GM21717 (cell line): ENCODE measurements around the gene SMAD4.
A peak's percentile ranks its signal among the peaks of the same experiment; 100 is the strongest.

Source experiments
- ATAC-seq: cut with Tn5 transposase; IDR thresholded peaks from one replicate; pipeline ENCODE4 v1.9.1; 2021; ENCODE audit warnings: mild to moderate bottlenecking, moderate library complexity; ENCODE audit not compliant: unreplicated experiment

SMAD4 gene

DNA sequence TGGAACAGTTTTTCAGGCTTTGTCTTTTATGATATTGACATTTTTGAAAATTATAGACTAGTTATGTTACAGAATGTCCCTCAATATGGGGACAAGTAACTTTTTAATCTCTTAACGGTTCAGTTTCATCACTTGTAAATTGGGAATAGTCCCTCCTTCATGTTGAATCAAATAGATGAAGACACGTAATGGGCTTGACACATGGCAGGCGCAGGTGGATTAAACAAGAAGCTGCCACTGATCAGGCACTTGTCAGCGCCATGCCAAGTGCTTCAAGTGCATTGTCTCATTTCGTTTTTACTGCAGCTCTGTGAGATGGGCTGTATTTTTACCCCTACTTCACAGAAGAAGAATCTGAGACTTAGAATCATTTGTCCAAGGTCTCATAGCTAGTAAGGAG lies 9.5 kb upstream of the SMAD4 start:
- ATAC-seq: no peak

DNA sequence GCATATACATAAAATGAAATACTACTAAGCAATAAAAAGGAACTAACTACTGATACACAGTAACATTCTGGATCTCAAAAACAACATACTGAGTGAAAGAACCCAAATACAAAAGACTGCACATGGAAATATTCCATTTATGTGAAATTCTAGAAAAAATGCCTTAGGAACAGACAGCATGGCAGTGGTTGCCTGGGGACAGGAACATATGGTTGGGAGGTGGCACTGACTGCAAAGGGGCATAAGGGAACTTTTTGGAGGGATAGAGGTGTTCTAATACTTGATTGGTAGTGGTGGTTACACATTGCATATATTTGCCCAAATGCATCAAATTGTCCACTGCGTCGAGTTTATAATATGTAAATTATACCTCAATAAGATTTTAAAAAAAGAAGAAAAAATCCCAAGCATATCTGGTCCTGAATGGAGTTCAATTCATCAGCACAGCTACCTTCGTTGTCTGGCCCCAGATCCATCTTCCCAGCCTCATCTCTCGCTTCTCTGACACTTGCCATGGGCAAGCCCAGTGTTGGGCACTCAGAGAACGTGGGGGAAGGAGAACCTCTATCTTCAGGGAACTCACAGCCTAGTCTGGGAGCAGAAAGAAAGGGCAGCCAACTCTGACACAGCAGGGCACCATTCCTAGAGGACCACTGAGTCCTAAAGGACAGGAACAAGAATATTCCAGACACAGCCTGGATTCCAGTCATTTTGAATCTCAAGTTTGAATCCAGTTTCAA lies 8.6 kb upstream of the SMAD4 start:
- ATAC-seq: no peak

DNA sequence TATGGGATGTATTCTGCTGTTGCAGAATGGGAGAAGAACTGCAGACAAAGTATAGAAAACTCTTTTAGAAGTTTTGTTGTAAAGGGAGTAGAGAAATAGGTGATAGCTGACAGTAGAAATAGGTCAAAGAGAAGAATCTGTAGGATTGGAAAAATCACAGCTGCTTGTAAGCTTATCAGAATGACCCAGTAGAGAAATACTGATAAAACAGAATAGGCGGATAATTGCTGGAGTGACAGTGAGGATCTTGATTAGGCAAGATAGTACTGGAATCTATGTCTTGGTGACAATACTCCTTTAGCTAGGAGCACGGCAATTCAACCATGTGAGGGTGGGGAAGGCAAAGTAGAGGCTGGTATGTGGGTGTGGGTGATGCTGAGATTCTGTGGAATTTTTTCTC lies 4.5 kb upstream of the SMAD4 start:
- ATAC-seq: no peak

DNA sequence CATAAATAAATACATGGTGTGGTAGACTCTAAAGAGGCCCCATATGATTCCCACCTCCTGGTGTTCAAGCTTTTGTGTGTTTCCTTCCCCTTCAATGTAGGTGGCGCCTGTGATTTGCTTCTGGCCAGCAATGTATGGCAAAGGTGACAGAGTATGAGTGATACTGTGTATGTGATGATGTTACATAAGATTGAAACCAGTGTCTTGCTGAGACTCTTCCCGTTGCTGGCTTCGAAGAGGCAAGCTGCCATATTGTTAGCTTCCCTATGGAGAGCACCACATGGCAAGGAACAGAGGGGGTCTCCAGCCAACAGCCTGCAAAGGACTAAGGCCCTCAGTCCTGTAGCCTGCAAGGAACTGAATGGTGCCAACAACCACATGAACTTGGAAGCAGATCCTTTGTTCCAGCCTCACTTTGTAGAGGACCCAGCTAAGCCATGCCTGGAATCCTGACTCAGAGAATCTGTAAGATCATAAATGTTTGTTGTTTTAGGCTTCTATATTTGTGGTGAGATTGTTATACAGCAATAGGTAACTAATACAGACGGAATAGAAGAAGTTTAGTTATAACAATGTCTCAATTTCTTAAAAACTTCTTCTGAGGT lies 1.7 kb upstream of the SMAD4 start:
- no peak for ATAC-seq

DNA sequence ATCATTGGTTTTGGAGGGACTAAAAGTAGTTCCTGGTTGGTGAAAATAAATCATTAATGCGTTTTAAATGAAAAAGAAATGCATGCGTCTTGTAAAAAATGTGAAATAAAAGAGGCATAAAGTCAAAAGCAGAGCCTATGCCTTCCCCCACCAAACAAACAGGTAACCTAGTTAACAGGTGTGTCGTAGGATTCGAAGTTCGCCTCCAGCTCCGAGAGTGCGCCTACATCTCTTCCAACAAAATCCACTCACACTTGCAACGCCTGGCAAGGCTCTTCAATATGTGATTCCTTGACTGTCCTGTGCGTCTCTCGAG lies 677 bp upstream of the SMAD4 start:
- peak; percentile 10 for ATAC-seq

DNA sequence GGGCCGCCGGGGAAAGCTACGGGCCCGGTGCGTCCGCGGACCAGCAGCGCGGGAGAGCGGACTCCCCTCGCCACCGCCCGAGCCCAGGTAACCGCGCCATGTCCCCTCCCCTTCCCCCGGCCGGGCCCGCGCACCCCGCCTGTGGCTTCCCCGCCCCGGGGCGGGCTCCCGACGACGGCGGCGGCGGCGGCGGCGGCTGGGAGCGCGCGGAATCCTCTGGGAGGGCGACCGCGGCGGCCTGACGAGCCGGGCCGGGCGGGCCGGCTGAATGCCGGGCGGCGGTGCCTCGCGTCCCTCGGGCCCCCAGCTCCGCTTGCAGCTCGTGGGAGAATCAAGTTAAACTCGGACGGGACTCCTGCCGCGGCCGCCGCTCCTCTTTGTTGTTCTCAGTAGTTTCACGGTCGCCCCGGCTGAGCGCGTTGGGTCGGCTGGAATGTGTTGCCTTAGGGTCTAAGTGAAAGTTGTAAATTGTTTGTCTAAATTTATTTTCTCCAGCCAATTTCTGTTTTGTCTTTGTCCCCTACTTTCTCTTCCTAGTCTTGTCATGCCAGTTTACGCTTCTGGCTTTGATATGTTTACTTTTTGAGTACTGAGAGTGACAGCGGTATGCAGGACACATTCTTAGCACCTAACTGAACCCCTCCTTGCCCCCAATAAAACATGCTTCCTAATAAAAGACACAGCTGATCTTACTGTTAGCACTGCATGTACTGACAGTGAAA lies 685 bp downstream of the SMAD4 start:
- peak; percentile 53 for ATAC-seq

DNA sequence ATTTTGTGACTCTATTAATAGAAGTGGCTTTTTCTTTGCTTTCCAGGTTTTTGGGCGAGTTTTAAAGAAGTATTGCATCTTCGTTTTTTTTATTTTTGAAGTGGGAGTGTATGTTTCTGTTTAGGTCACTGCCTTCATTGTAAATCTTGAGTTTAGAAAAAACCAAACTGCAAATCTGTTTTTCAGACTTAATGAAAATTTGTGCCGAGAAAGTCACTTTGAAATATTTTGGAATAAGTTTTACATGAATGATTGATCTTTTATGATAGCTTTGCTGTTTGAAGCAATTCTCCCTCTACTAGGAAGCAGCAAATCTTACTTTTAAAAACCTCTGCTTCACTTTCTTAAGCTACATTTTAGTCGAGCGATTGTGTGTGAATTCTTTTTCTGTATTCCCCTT lies 2.2 kb downstream of the SMAD4 start:
- no peak for ATAC-seq

DNA sequence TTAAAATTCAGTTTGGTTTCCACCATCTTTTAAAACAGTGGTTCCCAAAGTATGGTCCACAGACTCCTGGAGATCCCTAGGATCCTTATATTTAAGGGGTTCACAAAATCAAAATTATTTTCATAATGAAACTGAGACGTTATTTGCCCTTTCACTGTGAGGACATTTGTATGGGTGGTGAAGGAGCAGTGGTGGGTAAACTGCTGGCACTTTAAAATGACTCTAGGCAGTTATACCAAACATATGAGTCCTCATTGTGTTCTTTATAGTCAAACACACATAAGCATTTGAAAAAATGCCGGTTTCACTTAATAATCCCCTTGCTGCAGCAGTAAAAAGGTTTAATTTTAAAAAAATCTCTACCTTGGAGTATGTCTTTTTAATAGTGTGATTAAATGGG lies 7.2 kb downstream of the SMAD4 start:
- no peak for ATAC-seq

DNA sequence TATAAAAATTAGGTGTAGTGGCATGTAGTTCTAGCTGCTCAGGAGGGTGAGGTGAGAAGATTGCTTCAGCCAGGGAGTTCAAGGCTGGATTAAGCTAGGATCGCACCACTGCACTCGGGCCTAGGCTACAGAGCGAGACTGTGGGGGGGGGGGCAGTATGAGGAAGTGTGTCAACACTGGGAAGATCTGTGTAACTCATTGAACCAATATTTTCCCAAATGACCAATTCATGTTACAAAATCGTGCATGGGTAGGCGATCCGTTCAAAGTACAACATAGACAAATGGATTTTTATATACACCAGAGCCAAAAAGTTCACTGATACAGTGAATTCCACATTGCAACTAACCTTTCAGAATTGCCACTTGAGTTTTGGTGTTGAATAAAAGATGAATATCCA lies 8.1 kb downstream of the SMAD4 start:
- ATAC-seq: no peak

DNA sequence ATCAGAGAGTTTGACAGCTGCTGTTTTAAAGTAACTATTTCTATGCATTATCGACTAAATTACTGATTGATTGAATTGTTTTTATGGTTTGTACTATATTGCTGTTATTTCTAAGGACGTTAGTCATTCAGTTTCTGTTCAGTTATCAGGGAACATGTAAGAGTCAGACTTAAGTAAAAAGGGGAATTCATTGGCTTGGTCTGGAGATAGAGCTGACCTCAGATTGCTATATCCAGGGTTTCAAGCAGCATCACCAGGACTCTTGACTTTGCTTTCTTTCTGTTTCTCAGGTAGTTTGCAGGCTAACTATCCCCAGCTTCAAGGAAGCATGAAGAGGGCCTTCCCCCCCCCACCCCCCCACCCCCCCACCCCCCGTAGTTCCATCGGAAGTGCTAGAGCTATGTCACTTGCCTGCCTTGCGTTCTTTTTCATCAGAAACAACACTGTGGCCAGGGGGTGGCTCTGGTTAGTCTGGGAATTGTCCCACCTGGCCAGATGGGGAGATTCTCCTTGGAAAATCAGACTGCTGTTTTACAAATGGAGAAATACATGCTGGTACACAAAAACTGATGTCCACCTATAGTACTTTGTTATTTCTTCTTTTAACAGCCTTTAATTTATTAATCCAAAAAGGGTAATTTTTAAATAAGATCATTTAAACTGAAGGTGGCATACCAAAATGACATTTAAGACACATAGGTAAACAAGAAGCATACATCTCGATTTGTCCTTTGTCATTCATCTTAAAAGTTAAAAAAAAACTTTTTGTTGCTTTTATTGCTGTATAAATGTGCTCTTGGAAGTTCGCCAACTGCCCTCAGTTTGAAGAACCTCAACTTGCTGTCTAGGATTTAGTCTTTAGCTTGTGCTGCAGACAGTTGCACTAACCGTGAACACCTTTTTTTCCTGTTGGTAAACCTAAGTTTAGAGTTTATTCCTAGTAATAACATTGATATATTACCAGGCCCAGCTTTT lies 9.4 kb downstream of the SMAD4 start:
- ATAC-seq: peak; percentile 46

DNA sequence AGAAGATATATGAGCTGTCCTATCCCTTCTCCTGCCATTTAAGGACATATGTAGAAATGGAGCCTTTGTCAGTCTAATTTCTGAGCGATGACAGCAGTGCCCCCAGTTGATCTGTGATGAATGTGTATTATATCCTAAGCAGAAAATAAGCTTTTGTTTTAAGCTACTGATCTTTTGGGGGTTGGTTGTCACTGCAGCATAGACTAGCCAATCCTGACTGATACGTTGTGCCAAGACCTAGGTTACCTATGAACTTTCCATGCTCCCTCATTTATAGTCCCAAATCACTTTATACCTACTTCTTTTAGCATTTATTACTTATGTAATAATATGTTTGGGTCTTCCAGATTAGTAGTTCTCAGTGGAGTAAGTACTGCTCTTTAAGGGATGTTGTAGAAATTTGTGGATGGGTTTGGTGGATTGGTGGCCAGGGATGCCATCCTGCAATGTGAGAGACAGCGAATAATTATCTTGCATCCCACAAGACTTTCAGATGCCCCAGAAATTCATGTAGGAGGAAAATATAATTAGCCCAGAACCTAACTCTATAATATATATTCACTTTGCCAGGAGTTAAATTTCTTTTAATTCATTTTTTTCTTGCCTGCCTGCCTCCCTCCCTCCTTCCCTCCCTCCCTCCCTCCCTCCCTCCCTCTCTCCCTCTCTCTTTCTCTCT lies 11.8 kb downstream of the SMAD4 start:
- ATAC-seq: no peak

DNA sequence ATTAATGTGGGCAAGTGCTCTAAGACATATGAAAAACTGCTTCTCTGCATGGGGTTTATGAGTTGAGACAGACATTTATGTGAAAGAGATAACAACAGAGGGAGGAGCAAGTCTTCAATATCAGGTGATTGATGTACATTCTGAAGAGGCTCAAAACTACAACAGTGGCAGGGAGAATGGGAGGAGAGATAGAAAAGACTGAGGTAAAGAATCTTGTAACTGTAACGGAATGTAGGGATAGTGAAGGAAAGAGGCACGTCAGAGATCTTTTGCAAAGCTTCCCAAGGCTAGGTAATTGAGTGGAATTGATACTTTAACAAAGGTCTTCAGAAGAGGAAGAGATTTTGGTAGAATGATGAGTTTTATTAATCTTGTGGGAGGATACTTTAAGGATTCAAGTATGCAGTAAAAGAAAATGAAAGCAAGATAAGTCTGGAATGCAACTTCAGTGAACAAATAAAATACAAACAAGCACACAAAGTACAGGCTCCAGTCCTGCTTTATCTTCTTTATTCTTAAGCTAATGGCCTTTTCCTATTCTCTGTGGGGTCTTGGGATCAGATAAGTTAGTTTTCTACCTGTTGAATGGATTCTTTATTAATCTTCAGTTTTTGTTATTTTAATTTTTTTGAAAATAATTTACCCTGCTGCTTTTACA lies 15.0 kb downstream of the SMAD4 start:
- no peak for ATAC-seq

DNA sequence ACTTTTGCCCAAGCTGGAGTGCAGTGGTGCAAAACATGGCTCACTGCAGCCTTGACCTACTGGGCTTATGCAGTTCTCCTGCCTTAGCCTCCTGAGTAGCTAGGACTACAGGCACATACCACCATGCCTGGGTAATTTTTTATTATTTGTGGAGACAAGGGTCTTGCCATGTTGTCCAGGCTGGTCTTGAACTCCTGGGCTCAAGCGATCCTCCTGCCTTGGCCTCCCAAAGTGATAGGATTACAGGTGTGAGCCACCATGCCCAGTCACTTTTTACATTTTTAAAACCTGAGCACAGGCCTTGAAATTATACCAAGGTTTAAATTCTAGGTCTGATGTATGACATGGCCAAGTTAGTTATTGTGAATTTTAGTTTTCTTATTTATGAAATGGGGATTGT lies 18.2 kb downstream of the SMAD4 start:
- ATAC-seq: no peak

DNA sequence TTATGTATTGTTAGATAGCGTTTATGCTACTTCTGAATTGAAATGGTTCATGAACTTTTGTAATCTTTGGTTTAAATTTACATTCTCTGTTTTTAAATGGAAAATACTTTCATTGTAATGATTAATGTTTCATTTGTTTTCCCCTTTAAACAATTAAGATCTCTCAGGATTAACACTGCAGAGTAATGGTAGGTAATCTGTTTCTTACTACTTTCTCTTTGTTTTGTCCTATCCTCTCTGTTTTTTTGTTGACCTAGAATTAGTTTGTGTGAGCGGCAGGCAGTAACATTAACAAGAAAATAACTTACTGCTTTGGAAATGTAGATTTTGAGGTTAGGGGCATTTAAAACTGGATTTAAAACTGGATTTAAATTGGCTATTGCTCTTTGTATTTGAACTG lies 19.1 kb downstream of the SMAD4 start:
- ATAC-seq: no peak

DNA sequence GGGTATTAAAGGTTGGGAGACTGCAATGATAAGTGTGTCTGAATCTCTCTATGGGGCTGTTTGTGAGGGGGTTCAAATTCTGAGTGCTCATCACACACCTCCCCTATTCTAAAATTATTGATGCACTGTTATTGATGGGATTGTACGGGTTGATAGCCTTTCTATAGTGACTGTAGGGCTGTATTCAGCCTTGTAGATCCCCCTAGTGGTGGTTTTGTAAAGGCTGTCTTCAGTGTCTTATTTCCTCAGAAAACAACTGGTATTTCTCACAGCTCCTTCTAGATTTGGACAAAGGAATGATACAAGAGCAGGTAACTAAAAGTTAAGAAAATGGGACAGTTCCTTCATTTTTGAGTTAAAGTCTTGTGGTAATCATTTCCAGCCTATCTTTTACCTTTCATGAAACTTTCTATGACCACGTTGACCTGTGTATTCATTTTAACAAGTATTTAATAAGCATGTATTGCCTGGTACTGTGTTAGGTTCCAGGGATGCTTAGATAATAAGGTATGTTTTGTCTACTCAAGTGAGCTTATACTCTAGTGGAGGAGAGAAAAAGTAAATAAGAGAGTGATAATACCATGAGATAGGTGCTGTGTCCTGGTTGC lies 21.2 kb downstream of the SMAD4 start:
- ATAC-seq: peak; percentile 76

DNA sequence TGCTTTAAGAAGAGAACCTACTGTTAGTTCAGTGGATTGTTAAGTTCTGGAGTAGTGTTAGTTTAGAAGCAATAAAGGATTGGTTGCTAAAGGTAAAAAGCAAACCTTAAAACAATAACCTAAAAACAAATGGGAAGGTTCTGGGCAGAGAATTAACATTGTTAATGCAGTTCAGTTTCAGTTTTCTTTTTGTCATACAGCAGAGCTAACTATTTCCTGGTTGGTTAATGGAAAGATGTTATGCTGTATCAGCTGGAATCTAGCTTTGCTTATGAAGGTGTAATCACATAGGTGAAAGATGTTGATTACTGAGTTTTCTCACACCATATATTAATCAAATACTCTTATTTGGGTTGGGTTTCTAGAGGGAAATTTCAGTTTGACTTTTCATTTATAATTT lies 23.8 kb downstream of the SMAD4 start:
- ATAC-seq: no peak

DNA sequence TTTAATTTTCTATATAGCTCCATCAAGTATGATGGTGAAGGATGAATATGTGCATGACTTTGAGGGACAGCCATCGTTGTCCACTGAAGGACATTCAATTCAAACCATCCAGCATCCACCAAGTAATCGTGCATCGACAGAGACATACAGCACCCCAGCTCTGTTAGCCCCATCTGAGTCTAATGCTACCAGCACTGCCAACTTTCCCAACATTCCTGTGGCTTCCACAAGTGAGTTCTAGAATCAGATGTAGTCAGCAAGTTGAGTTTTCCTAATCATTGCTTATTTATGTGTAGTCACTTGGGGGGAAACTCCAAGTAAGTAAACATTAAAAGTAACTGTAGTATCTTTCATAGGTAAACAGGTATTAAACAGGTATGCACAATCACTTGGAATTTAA lies 24.8 kb downstream of the SMAD4 start:
- ATAC-seq: no peak

DNA sequence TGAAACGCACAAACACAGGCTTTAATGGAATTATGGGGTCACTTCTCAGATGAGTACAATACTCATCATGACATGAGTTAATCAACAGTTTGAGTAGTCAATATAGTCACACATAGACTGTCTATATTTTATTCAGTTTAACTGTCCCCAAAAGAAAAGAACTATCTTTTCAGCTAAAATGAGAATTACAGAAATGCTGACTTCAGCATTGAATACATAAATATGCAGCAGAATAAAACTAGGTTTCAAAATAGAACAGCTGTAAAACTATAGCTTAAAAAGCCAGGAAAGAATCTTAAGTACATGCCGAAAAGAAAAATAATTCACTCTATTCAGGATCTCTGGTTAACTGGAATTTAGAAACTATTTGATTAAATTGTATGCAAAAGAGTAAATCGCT lies 30.0 kb downstream of the SMAD4 start:
- no peak for ATAC-seq

DNA sequence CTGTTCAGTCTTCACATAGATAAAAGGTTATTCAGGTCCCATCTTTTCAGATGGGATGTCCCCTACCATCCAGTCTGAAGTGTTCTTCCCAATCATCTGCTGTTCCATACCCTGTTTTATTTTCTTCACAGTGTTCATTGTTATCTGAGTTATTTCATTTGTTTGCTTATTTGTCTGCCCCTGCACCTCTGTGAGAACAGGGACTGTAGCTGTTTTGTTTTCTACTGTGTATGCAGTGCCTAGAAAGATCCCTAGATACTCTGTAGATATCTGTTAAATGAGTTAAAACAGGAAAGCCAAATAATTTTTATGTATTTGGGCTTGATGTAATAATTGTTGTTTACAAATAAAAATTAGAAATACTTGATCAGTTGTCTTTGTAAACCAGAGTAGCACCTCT lies 34.2 kb downstream of the SMAD4 start:
- no peak for ATAC-seq

DNA sequence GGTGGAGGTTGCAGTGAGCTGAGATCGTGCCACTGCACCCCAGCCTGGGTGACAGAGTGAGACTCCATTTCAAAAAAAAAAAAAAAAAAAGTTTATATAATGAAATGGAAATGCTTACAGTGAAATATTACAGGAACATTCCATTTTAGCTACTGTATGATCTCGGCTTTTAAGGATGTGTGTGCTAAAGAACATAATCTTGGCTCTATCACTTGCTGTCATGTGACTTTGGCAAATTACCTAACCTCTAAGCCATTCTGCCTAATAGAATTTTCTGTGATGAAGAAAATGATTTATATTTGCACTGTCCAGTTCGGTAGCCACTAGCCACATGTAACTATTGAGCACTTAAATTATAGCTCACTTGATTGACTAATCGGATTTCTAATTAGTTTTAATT lies 36.3 kb downstream of the SMAD4 start:
- ATAC-seq: no peak
